GM23338 (cell line): ENCODE data around the gene TGDS. TPM values are rescaled to one million over a fixed set of nuclear protein-coding genes. Genes with fewer than 3 reads are reported as not detected.

Experiments used
- ATAC-seq: fragments of 200-7000 bp; cut with Tn5 transposase; 3 replicates; pipeline ENCODE4 v1.9.1; 2020
- DNase-seq: peaks from one replicate; pipeline ENCODE4 v3.0.0-alpha.2; 2015; ENCODE audit warnings: low spot score
- H2AFZ ChIP-seq: fragments of 200-600 bp; sonication (generic); 2 replicates; pipeline ENCODE4 v1.8.0; 2016; ENCODE audit warnings: antibody characterized with exemption, mild to moderate bottlenecking, moderate library complexity
- H3F3A ChIP-seq: fragments of 200-600 bp; sonication (generic); replicated peaks from 2 replicates; pipeline ENCODE4 v1.8.0; 2017; ENCODE audit warnings: antibody characterized with exemption, mixed run types, low read depth
- H3K27ac ChIP-seq: fragments of 200-600 bp; sonication (generic); 2 replicates; pipeline ENCODE4 v1.6.1; 2016; ENCODE audit warnings: low read depth
- H3K27me3 ChIP-seq: fragments of 200-600 bp; sonication (generic); 2 replicates; pipeline ENCODE4 v1.8.0; 2016; ENCODE audit warnings: mild to moderate bottlenecking, mixed run types, moderate library complexity; ENCODE audit not compliant: insufficient read depth
- H3K36me3 ChIP-seq: fragments of 200-600 bp; sonication (generic); 2 replicates; pipeline ENCODE4 v1.8.0; 2016; ENCODE audit warnings: mild to moderate bottlenecking; ENCODE audit not compliant: insufficient read depth
- H3K4me1 ChIP-seq: fragments of 200-600 bp; sonication (generic); 2 replicates; pipeline ENCODE4 v1.8.0; 2016; ENCODE audit warnings: mild to moderate bottlenecking, moderate library complexity; ENCODE audit not compliant: insufficient read depth
- H3K4me2 ChIP-seq: fragments of 200-600 bp; sonication (generic); 2 replicates; pipeline ENCODE4 v1.7.1; 2017; ENCODE audit warnings: mixed run types
- H3K4me3 ChIP-seq: fragments of 200-600 bp; sonication (generic); 2 replicates; pipeline ENCODE4 v1.6.1; 2016; ENCODE audit warnings: mixed run types
- H3K79me2 ChIP-seq: fragments of 200-600 bp; sonication (generic); replicated peaks from 2 replicates; pipeline ENCODE4 v1.8.0; 2017; ENCODE audit warnings: mild to moderate bottlenecking; ENCODE audit not compliant: insufficient read depth
- H3K9me2 ChIP-seq: fragments of 200-600 bp; sonication (generic); 2 replicates; pipeline ENCODE4 v1.8.0; 2017; ENCODE audit not compliant: insufficient read depth
- H4K20me1 ChIP-seq: fragments of 200-600 bp; sonication (generic); replicated peaks from 2 replicates; pipeline ENCODE4 v1.8.0; 2017; ENCODE audit warnings: mild to moderate bottlenecking; ENCODE audit not compliant: insufficient read depth
- H3K27ac Mint-ChIP-seq: 2 replicates; pipeline ENCODE4 v1.8.0; 2020; ENCODE audit warnings: inconsistent platforms, mild to moderate bottlenecking, moderate library complexity, mixed read lengths
- H3K27me3 Mint-ChIP-seq: 3 replicates; pipeline ENCODE4 v1.8.0; 2022; ENCODE audit warnings: low read depth, mild to moderate bottlenecking, moderate library complexity, mixed read lengths, inconsistent platforms; ENCODE audit not compliant: insufficient read depth, poor library complexity
- H3K36me3 Mint-ChIP-seq: 3 replicates; pipeline ENCODE4 v1.8.0; 2021; ENCODE audit warnings: low read depth, mild to moderate bottlenecking, inconsistent platforms, moderate library complexity, mixed read lengths
- H3K4me1 Mint-ChIP-seq: 3 replicates; pipeline ENCODE4 v1.8.0; 2020; ENCODE audit warnings: mild to moderate bottlenecking, inconsistent platforms, mixed read lengths
- H3K4me3 Mint-ChIP-seq: 3 replicates; pipeline ENCODE4 v1.8.0; 2021; ENCODE audit warnings: moderate library complexity, mild to moderate bottlenecking, inconsistent platforms, mixed read lengths
- H3K9me3 Mint-ChIP-seq: 3 replicates; pipeline ENCODE4 v1.8.0; 2020; ENCODE audit warnings: moderate library complexity, mild to moderate bottlenecking, inconsistent platforms, mixed read lengths
- CREB1 ChIP-seq: fragments of 250-450 bp; sonication (Bioruptor Pico); IDR thresholded peaks from 2 replicates; pipeline ENCODE4 v1.5.0; 2020; ENCODE audit warnings: low read depth, mild to moderate bottlenecking, moderate library complexity
- CTCF ChIP-seq, 2 experiments: fragments of 200-600 bp in 1 of 2; sonication (generic) in 1 of 2; conservative IDR thresholded peaks; 2 replicates each; pipeline versions ENCODE4 v1.5.1 to v1.6.1; 2016 to 2017; ENCODE audit warnings: antibody characterized with exemption in 2 of 2, low read depth in 2 of 2, mild to moderate bottlenecking in 2 of 2, moderate library complexity in 1 of 2
- ETS1 ChIP-seq: IDR thresholded peaks from 2 replicates; pipeline ENCODE4 v1.6.1; 2016; ENCODE audit warnings: antibody characterized with exemption
- EZH2 ChIP-seq: fragments of 200-600 bp; sonication (generic); IDR thresholded peaks from one replicate; pipeline ENCODE4 v1.8.0; 2017; ENCODE audit warnings: antibody characterized with exemption, mild to moderate bottlenecking, low read depth; ENCODE audit not compliant: unreplicated experiment
- EZH2phosphoT487 ChIP-seq: fragments of 200-600 bp; sonication (generic); IDR thresholded peaks from one replicate; pipeline ENCODE4 v1.8.1; 2018; ENCODE audit warnings: antibody characterized with exemption; ENCODE audit not compliant: unreplicated experiment
- JUNB ChIP-seq: IDR thresholded peaks from one replicate; pipeline ENCODE4 v1.6.1; 2016; ENCODE audit warnings: antibody characterized with exemption; ENCODE audit not compliant: unreplicated experiment
- NANOG ChIP-seq: IDR thresholded peaks from 2 replicates; pipeline ENCODE4 v1.6.1; 2016; ENCODE audit warnings: antibody characterized with exemption, borderline replicate concordance
- POLR2AphosphoS5 ChIP-seq: IDR thresholded peaks from 2 replicates; pipeline ENCODE4 v1.6.1; 2016; ENCODE audit warnings: antibody characterized with exemption, low read depth
- REST ChIP-seq: IDR thresholded peaks from one replicate; pipeline ENCODE4 v1.6.1; 2018; ENCODE audit warnings: antibody characterized with exemption; ENCODE audit not compliant: unreplicated experiment
- STAT1 ChIP-seq: IDR thresholded peaks from one replicate; pipeline ENCODE4 v1.6.1; 2016; ENCODE audit warnings: antibody characterized with exemption; ENCODE audit not compliant: unreplicated experiment
- ZNF114 ChIP-seq: fragments of 250-450 bp; sonication (Bioruptor Pico); IDR thresholded peaks from 2 replicates; pipeline ENCODE4 v1.5.0; 2020; ENCODE audit warnings: mild to moderate bottlenecking, moderate library complexity
- ZNF331 ChIP-seq: fragments of 250-450 bp; sonication (Bioruptor Pico); IDR thresholded peaks from 2 replicates; pipeline ENCODE4 v1.5.0; 2020; ENCODE audit warnings: low read depth, mild to moderate bottlenecking, moderate library complexity
- ZNF462 ChIP-seq: fragments of 250-450 bp; sonication (Bioruptor Pico); IDR thresholded peaks from 2 replicates; pipeline ENCODE4 v1.5.0; 2020; ENCODE audit warnings: mild to moderate bottlenecking, moderate library complexity
- polyA plus RNA-seq: library from polyadenylated mRNA; unstranded; fragments of >200 nt; fragmentation: Nextera tagmentation; extraction: Ambion mirVana; gene quantifications from 2 replicates; pipeline ENCODE4 v1.2.1, GENCODE V29; 2016
- total RNA-seq: library from RNA; depleted of rRNA; stranded (reverse); fragments of >200 nt; shearing (Covaris generic); gene quantifications from 2 replicates; pipeline ENCODE4 v1.2.3, GENCODE V29; 2014

The TGDS gene
- total and polyA plus RNA-seq, 2 experiments from 2014 or later = 18.4 to 19.6 TPM

GRCh38 chr13:94537740-94538630 is 58.0 kb downstream of the TGDS start:
- no peak for ATAC-seq
- H3F3A ChIP-seq = no peaks in the 10 kb centered on the region
- H3K27me3 Mint-ChIP-seq = peaks cover 3% of the 10 kb centered on the region
- no peak overlapping the region for H3K27ac Mint-ChIP-seq
- no peak for TF ChIP-seq NANOG
- no peak for TF ChIP-seq JUNB
- TF ChIP-seq POLR2AphosphoS5 = no peak
- no peak for TF ChIP-seq ZNF114
- no peak for TF ChIP-seq CREB1
- no peak for TF ChIP-seq ETS1
- TF ChIP-seq EZH2phosphoT487 = no peak
- TF ChIP-seq REST = no peak
- no peak for TF ChIP-seq CTCF (conservative IDR thresholded peaks at IDR 0.05; ENCODE audit: low read depth in 2 of 2)
- TF ChIP-seq ZNF331 = no peak
- TF ChIP-seq STAT1 = no peak
- TF ChIP-seq EZH2 = no peak
- no peak for TF ChIP-seq ZNF462 (CRISPR knock-in tag)
- H2AFZ ChIP-seq = 0 out of 2 replicates have a peak overlapping the region, but pooled peaks have one; percentile 28
- H3K79me2 ChIP-seq = no peaks in the 10 kb centered on the region
- H3K9me3 Mint-ChIP-seq = no peaks in the 10 kb centered on the region
- H3K4me2 ChIP-seq = no peak overlapping the region
- H3K4me1 Mint-ChIP-seq = peaks cover 6% of the 10 kb centered on the region; the same call in 2 of the 3 replicates
- H3K4me3 Mint-ChIP-seq = no peak overlapping the region
- H4K20me1 ChIP-seq = no peaks in the 10 kb centered on the region
- H3K4me1 ChIP-seq = peaks cover 10% of the 10 kb centered on the region; the same call in 1 of the 2 replicates
- H3K27me3 ChIP-seq = no peaks in the 10 kb centered on the region
- peaks cover 8% of the 10 kb centered on the region; the same call in 1 of the 2 replicates for H3K9me2 ChIP-seq
- DNase-seq = no peak
- no peak overlapping the region for H3K27ac ChIP-seq
- H3K36me3 ChIP-seq = no peaks in the 10 kb centered on the region
- no peaks in the 10 kb centered on the region for H3K36me3 Mint-ChIP-seq
- H3K4me3 ChIP-seq = no peak overlapping the region
